ENCODE results near the gene GOLIM4. TPM values are rescaled to one million over a fixed set of nuclear protein-coding genes. Genes with fewer than 3 reads are reported as not detected.

The GOLIM4 gene
- total and polyA plus RNA-seq, 11 donors, result 31.5 to 106 (median 65.5) TPM

DNA sequence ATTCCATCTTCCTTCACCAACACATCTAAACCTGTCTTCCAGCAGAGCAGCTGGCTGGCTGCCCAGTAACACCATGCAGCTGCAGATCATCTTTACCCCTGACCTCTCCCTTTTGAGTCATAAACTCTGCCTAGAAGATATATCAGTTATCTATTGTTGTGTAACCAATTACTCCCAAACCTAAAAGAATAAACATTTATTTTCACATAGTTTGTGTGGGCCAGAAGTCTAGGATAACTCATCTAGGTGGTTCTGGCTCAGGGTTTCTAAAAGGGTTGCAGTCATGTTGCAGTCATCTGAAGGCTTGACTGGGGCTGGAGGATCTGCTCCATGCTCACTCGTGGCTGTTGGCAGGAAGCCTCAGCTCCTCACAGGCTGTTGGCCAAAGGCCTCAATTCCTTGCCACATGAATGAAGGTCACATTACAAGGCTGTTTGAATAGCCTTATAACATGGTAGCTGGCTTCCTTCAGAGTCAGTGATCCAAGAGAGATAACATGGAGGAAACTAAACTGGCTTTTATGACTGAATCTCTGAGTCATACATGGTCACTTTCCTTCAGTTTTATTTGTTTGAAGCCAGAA, 92.8 kb downstream of the GOLIM4 start:
- Histone ChIP-seq H3K4me3 (no peak overlapping the region), H3K27ac (no peak overlapping the region), H3K27me3 (no peaks in the 10 kb centered on the region), H3K36me3 (peaks cover 0 to 3% (median 0%) of the 10 kb centered on the region in 9 donors), H3K4me1 (peaks cover 0 to 3% (median 0%) of the 10 kb centered on the region in 12 donors), H3K9me3 (peaks cover 0 to 8% (median 0%) of the 10 kb centered on the region in 12 donors)
- ATAC-seq (no peak), DNase-seq (no peak)
- TF ChIP-seq POLR2A (IDR thresholded peaks at IDR 0.05), result no peak
- TF ChIP-seq, protein P1, sequence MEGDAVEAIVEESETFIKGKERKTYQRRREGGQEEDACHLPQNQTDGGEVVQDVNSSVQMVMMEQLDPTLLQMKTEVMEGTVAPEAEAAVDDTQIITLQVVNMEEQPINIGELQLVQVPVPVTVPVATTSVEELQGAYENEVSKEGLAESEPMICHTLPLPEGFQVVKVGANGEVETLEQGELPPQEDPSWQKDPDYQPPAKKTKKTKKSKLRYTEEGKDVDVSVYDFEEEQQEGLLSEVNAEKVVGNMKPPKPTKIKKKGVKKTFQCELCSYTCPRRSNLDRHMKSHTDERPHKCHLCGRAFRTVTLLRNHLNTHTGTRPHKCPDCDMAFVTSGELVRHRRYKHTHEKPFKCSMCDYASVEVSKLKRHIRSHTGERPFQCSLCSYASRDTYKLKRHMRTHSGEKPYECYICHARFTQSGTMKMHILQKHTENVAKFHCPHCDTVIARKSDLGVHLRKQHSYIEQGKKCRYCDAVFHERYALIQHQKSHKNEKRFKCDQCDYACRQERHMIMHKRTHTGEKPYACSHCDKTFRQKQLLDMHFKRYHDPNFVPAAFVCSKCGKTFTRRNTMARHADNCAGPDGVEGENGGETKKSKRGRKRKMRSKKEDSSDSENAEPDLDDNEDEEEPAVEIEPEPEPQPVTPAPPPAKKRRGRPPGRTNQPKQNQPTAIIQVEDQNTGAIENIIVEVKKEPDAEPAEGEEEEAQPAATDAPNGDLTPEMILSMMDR (IDR thresholded peaks at IDR 0.05), result no peak
- 27 to 38% (median 34%) methylated on average over 1 of the region's 1 CpG for WGBS, 4 donors
- intact Hi-C loops (cut with DNase I), result no loop called here

DNA sequence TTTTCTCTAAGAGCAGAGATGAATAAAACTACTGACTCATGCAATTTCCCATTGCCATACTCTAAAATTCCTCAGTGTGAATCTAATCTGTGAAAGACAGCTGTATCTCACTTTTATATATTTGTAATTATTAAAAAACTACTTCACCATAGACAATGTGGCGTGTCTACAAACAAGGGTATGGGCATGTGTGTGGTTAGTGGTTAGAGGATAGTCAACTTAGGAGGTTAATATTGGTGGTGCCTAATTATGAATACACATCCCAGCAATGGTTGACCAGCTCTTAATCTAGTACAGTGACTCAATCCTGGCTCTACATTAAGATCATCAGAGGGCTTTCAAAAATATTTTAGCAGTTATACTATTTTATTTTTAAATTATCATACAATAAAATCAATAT, 94.5 kb downstream of the GOLIM4 start:
- Histone ChIP-seq H3K27me3 (no peaks in the 10 kb centered on the region), H3K9me3 (peaks cover 0 to 8% (median 0%) of the 10 kb centered on the region in 12 donors), H3K27ac (no peak overlapping the region), H3K36me3 (no peaks in the 10 kb centered on the region), H3K4me3 (no peak overlapping the region), H3K4me1 (peaks cover 0 to 3% (median 0%) of the 10 kb centered on the region in 12 donors)
- intact Hi-C loops (cut with DNase I), result no loop called here
- TF ChIP-seq, protein P1 (IDR thresholded peaks at IDR 0.05), result no peak
- TF ChIP-seq POLR2A (IDR thresholded peaks at IDR 0.05), result no peak
- DNase-seq (no peak), ATAC-seq (no peak)
- 93 to 100% (median 97%) methylated on average over 1 of the region's 1 CpG for WGBS, 4 donors

DNA sequence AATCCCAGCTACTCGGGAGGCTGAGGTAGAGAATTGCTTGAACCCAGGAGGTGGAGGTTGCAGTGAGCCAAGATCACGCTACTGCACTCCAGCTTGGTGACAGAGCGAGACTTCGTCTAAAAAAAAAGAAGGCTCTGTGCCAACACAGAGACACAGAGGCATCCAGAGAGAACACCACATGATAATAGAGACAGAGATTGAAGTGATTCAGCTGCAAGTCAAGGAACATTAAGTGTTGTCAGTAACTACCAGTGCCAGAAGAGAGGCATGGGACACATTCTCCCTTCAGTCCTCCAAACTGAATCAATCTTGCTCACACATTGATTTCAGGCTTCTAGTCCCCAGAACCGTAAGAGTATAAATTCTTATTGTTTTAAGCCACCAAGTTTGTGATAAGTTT, 97.5 kb downstream of the GOLIM4 start:
- no peak overlapping the region for H3K4me3 ChIP-seq
- H3K9me3 ChIP-seq, result peaks cover 0 to 7% (median 0%) of the 10 kb centered on the region in 12 donors
- no peaks in the 10 kb centered on the region for H3K36me3 ChIP-seq
- WGBS, 4 donors, result 56 to 70% (median 60%) methylated on average over 5 of the region's 5 CpGs
- H3K27me3 ChIP-seq, result no peaks in the 10 kb centered on the region
- DNase-seq, result no peak
- no peak for ATAC-seq
- intact Hi-C loops (cut with DNase I), result no loop called here
- H3K27ac ChIP-seq, result no peak overlapping the region
- H3K4me1 ChIP-seq, result no peaks in the 10 kb centered on the region
- TF ChIP-seq, protein P1 (IDR thresholded peaks at IDR 0.05), result no peak
- no peak for TF ChIP-seq POLR2A (IDR thresholded peaks at IDR 0.05)

DNA sequence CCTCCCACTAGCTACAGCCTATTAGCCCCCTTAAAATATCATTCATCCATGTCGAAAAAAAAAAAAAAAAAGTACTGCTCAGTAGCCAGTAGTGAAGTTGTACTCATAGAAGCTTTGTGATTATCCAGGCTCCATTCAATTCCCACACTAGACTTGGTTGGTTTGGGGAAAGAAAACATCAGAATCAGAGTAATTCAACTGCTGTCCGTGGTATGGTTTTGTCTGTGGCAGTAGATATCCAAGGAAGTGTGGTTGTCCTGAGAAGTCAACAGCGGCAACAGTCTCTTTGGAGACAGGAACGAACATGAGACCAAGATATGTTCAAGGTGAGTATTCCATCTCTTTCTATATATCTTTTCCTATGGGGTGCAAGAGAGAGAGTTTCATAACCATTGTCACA, 99.2 kb downstream of the GOLIM4 start:
- H3K36me3 ChIP-seq, result no peaks in the 10 kb centered on the region
- no peaks in the 10 kb centered on the region for H3K4me1 ChIP-seq
- intact Hi-C loops (cut with DNase I), result no loop called here
- WGBS, 4 donors, result 88 to 91% (median 90%) methylated on average over 4 of the region's 4 CpGs
- no peaks in the 10 kb centered on the region for H3K9me3 ChIP-seq
- TF ChIP-seq, protein P1 (IDR thresholded peaks at IDR 0.05), result no peak
- TF ChIP-seq POLR2A (IDR thresholded peaks at IDR 0.05), result no peak
- H3K27ac ChIP-seq, result no peak overlapping the region
- no peak overlapping the region for H3K4me3 ChIP-seq
- ATAC-seq (no peak), DNase-seq (no peak)
- no peaks in the 10 kb centered on the region for H3K27me3 ChIP-seq
